GM11168 (cell line): ENCODE data around the gene SREBF2.

Source experiments
- in situ Hi-C: fragments of 300-500 bp; cut with MboI; formaldehyde crosslinking; loops from one replicate; pipeline ENCODE4 v1.12.0; 2022; ENCODE audit warnings: low sequenced_read_pairs; ENCODE audit not compliant: unreplicated experiment

The SREBF2 gene

DNA sequence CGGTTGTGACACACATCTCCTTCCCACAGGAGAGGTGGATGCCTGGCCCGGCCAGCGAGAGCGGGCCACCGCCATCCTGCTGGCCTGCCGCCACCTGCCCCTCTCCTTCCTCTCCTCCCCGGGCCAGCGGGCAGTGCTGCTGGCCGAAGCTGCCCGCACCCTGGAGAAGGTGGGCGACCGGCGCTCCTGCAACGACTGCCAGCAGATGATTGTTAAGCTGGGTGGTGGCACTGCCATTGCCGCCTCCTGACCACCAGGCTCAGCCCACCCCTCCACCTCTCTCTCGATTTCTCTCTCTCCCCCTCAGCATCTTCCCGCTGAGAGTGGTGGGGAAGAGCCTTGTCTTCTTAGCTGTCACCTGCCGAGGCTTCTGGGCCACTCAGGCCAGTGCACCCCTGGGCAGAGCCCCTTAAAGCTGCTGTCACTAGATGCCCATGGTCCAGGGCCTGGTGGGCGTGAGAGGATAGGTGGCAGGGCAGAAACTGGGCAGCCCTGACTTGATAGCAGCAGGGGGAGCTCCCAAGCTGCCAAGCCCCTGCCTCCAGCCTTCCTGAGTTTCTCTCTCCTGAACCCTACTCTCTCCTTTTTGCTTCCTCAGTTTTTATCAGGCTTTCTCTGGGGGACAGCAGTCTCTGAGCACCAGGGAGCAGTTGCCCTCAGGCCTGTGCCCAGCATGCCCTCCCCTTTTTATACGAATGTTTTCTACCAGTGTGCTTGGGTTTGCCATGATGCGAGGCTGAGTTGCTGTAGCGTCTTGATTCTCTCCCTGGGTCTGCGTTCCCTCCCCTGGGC, 72.7 kb downstream of the SREBF2 start:
- in situ Hi-C loops = no loop called here

- in situ Hi-C loops = no loop called here
Measured at GRCh38 chr22:41906822-41907221, 73.9 kb downstream of the SREBF2 start.

DNA sequence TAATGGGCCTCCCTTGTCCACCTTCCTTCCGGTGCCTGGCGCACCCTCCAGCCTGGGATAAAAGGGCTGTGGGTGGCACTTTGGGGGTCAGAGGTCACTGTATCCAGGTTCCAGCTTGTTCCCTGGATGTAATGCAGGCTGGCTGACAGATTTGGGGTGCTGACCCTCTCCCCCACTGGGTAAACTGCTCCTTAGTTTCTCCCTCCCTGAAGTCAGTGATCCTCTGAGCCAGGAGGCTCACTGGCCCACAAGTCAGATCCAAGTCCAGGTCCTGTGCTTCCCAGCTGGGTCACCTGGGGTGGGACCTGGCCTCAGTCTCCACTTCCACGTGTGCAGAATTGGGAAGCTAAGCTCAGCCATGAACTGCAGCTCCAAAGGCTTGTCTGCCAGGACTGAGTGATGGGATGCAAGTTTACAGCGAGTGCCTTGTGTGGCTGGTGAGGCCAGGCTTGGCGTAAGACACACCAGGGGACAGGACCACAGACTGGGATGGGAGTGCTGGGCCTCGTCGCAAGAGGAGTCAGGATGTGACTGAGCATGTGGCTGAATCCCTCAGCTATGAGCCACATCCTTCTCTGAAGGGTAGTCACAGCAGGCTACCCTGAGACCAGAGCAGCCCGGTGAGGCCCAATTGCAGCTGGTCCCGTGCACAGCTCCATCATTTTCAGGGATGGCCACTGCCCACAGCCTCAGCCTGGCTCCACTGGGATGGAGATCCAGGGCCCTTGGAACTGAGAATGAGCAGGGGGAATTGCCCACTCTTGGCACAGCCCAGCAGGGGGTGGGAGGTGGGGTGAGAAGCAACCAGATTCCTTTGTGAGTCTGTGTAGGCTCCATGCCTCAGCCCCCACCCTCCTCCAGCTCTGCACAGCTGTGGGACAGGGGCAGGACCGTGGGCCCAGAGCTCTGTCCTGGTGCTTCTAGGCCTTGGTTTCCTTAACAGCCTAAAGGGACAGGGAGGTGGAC, 74.8 kb downstream of the SREBF2 start:
- in situ Hi-C loops = no loop called here

GRCh38 chr22:41908411-41909309, 75.8 kb downstream of the SREBF2 start:
- in situ Hi-C loops = no loop called here

DNA sequence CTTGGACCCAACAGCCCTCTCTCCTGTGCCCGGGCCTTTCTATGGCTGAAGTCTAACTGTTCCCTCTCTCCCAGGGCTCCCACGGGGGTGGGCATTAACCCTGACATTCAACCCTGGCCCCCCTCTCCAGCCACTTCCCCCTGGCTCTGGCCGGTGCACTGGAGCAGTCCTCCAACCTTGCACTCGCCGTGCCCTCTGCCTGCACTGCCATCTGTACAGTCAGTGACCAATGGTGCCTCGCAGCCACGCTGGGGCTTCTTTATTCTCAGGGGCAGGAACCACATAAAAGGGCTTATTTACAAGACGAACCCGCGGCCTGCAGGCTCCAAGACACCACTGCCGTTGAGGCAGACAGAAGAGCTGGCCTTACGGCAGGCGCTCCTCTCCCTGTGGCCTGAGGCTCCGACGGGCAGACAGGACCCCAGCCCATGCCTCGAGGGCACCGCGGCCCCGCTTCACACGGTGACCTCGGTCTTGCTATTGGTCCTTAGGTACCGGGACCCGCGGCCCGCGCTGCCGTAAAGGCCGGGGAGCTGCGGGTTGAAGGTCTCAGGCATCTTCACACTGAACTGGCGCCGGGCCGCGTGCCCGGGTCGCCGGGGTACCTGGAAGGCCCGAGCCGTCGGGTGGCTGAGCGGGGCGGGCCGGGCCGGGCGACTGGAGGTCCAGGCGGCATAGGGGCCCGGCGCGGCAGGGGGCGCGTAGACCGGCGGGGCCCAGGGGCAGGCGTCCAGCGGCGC, 76.6 kb downstream of the SREBF2 start:
- in situ Hi-C loops = no loop called here

DNA sequence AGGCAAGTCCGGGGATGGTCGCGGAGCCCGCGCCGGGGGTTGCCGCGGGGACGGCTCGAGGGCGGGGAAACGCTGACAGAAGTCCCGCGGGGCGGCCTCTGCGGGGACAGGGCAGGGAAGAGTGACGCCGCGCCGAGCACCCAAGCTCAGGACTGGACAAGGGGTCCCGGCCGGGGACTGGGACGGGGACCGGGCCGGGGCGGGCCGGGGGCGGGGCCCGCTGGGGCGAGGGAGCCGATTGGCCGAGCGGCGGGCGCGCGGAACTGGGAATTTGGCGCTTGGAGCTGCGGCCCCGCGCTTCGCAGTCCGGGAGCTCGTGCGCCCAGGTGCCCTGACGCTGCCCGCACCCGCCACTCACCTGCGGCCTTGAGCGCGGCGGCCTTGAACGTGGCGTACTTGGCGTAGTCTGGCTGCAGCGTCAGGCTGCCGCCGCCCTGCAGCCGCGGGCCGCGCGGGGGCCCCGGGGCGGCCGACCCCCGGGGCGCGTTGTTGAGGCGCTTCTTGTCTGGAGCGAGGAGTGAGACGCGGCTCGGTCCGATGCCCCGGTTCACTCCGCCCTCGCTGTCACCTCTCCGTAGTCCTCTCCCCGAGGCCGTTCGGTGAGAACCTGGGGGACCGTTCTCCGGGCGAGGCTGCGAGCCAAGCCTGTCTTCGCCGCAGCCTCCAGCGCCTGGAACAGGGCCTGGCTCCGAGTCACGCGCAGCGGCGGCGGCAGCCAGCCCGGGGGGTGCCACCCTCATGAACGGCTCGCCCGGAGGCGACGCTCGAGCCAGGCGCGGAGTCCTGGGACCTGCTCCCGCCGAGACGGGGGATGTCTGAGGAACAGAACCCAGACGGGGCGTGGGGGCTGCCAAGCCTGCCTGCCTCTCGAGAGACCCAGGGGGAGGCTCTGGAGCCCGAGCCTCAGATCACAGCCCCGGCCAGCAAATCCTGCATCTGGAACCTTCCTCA, 77.4 kb downstream of the SREBF2 start:
- in situ Hi-C loops = no loop called here

DNA sequence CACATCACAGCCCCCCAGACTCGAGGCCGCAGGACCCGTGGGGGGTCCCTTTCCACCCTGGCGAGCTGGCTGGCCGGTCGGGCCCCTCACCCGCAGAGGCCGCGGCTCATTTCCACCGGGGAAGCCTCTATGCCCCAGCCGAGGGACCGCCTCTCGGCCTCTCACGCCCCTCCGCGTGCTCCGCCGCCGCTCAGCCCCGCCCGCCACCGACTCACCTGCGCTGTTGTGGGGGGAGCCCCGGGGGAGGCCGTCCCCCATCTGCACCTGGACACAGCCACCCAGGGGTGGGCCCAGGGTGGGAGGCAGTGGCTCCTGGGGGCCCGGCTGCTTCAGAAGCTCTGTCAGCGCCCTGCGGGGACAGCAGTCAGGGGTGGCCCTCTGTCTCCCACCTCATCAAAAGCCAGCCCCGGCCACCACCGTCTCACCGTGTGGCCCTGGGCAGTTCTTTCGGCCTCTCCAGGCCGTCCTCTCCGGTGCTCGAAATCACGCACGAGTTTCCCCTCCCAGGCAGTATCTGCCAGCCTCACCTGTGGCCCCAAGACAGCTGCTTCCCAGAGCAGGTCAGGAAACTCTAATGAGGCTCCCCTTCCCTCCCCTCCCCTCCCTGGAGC, 78.2 kb downstream of the SREBF2 start:
- in situ Hi-C loops = no loop called here

DNA sequence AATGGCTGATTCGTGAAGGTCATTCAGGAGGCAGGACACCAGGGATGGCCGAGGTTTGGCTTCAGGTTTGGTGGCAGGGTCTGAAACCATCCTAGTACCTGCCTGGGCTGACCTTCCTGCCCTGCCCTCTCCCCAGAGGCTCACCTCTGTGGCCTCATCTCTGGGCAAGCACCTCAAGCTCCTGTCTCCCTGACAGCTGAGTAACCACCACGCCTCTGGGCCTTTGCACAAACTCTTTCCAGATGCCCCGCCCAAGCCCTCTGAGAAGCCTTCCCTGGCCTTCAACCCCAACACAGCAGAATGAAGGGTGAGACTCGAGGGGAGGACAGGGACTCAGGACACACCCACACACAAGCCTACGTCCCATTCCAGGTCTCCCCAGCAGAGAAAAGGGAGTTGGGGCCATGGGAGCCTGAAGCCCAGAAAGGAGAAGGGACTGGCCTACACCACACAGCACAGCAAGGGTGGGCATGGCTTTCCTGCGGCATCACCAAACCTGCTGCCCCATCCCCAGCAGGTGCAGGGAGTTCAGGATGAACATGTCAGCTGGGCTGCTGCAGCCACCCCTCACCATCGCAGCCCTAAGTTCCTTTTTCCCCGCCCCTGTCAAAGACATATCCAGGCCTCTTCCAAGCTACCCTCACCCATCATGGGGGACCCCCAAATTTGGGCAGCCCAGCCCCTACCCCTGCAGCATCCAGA, 79.6 kb downstream of the SREBF2 start:
- in situ Hi-C loops = no loop called here

GRCh38 chr22:41913040-41913719, 80.3 kb downstream of the SREBF2 start:
- in situ Hi-C loops = no loop called here

DNA sequence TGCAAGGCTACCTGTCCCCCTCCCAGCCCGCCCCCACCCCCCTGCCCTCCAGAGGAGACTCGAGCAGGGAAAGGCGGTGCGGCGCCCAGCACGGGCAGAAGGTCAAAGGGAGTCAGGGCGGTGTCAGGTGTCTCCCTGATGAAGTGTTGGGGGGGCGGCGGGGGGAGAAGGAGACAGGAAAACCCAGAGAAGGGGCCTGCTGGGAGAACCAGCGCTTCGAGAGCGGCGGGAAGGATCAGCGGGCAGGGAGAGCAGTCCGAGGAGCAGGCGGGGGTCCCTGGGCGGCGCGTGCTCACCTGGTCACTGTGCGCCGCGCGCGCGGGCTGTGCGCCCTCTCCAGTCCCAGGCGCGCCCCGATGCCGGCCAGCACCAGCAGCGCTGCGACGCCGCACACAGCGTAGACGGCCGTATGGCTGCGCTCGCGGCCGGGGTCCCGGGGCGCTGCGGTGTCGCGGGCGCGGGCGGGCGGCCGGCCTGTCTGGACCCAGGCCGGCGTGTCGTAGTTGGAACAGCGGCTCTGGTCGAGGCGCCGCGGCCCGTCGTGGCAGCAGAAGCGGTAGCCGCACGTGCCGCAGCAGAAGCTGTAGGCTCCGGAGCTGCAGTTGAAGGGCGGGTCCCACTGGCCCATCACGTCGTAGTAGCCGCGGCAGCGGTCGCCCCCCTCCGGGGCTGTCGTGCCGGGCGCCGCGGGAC, 81.1 kb downstream of the SREBF2 start:
- in situ Hi-C loops = no loop called here

- in situ Hi-C loops = no loop called here
Measured at GRCh38 chr22:41914611-41915034, 81.7 kb downstream of the SREBF2 start.

DNA sequence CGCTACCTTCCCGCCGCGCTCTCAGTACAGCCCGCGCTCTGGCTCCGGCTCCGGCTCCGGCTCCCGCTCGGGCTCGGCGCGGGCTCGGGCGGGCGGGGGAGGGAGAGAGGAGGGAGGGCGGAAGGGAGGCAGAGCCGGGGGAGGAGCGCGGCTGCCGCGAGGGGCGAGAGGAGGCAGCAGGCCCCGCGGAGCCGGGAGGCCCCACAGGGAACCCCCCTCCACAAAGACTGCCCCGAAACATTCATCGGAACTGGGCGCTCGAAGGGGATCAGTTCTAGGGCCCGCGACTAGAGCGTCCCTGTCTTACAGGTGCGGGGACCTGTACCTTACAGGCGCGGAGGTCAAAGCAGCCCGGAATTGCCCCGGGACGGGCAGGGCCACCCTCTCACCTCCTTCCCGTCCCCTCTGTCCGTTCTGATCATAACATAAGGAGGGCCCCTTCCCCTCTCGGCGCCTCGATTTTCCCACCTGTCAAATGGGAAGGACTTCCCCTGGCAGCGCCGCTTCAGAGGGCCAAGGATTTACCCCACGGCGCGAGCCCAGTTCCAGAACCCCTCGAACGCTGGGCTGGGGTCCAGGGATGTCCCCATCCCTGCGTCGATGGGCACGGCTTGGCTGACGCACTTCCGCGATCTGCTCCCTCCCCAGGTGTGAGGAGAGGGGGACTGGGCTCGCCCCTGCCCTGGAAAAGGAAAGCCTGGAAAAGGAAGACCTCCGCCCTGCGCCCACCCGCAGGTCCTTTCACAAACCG, 82.3 kb downstream of the SREBF2 start, which contains the start of gene SHISA8:
Gene SHISA8 (minus strand): TSS at position 40 of the 751 bp plus-strand sequence. CDS start 407 bp downstream, outside the sequence.
- in situ Hi-C loops = no loop called here

DNA sequence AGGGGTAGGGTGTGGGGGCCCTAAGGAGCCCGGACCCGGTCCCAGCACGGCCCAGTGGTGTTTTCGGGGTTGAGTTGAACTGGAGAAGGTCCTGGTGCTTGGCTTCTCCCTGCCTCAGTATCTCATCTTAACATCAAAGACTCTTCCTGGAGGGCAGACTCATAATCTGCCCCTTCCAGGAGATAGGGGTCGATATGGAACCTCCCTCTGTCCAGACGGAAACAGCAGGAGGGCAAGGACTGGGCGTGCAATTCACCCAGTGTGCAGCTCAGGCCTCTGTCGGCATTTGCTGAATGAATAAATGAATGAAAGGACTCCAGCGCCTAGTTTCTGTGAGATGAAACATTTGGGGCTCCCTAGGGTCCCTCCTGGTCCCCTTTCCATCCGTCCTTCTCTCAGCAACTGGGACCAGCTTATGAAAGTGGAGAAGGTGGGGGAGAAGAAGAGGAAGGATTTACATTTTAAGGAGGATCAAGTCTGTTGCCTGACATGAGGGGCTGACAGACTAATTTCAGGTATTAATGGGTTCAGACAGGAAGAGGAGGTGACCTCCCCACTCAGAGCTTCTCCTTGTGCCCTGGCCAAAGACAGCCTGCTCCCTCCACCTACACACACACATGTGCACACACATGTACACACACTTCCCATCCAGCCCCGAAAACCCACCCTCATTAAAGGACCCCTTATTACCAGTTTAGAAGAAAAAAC, 83.0 kb downstream of the SREBF2 start:
- in situ Hi-C loops = no loop called here

GRCh38 chr22:41916745-41917358, 83.9 kb downstream of the SREBF2 start:
- in situ Hi-C loops = no loop called here
